Pancreas (tissue), 10 donors: ENCODE results near the gene HEPACAM2. TPM values are rescaled to one million over a fixed set of nuclear protein-coding genes. Genes with fewer than 3 reads are reported as not detected.

Experiments
- ATAC-seq, 4 donors: fragments of 200-7000 bp; cut with Tn5 transposase; one replicate each; pipeline versions ENCODE4 v1.8.0 to v1.9.1; 2020; ENCODE audit warnings: mild to moderate bottlenecking in 4 of 4, moderate library complexity in 4 of 4
- DNase-seq, 6 donors: peaks; one replicate each; pipeline ENCODE4 v3.0.0-alpha.2; 2020
- FAIRE-seq: peaks from 2 replicates; lab custom pipeline; 2012; peaks lifted over from hg19 to GRCh38; lab: Jason Lieb, UNC
- H3K27ac ChIP-seq, 4 donors: fragments of 200-600 bp; sonication (generic); 1 replicate in 3 of 4; 2 replicates in 1 of 4; pipeline versions ENCODE4 v1.5.0 to v1.8.0; 2020
- H3K27me3 ChIP-seq, 4 donors: fragments of 200-600 bp; one replicate each; pipeline ENCODE4 v1.8.0; 2021
- H3K36me3 ChIP-seq, 3 donors: fragments of 200-600 bp; sonication (generic) in 1 of 3; one replicate each; pipeline versions ENCODE4 v1.5.0 to v1.8.0; 2020 to 2021
- H3K4me1 ChIP-seq, 3 donors: fragments of 200-600 bp; one replicate each; pipeline ENCODE4 v1.8.0; 2021
- H3K4me3 ChIP-seq, 4 donors: fragments of 200-600 bp; sonication (generic) in 2 of 4; one replicate each; pipeline versions ENCODE4 v1.5.0 to v1.8.0; 2020 to 2021
- H3K9me3 ChIP-seq, 4 donors: fragments of 200-600 bp; one replicate each; pipeline ENCODE4 v1.8.0; 2021
- CTCF ChIP-seq, 4 donors: fragments of 200-600 bp; sonication (generic) in 3 of 4; IDR thresholded peaks; one replicate each; pipeline versions ENCODE4 v1.5.0 to v1.8.0; 2021; ENCODE audit warnings: antibody characterized with exemption in 4 of 4
- WGBS, 2 donors: extraction: QIAGEN DNeasy Blood & Tissue Kit; methylation state at CpG; one replicate each; pipeline ENCODE4 v1.1.7; 2013; 5-methylcytosine and 5-hydroxymethylcytosine counted together
- intact Hi-C, 3 donors: fragments of 100-400 bp; cut with DNase I; formaldehyde crosslinking; loops; one replicate each; pipeline versions ENCODE4 v1.11.1 to v1.14.2; 2022
- polyA plus RNA-seq, 2 donors: library from polyadenylated mRNA; stranded (reverse); fragments of 200-250 nt; gene quantifications; one replicate each; pipeline ENCODE4 v1.2.3, GENCODE V29; 2013
- total RNA-seq, 6 donors: library from RNA; stranded (reverse); fragmentation: NEBNext Ultra II Directional in 4 of 6; extraction: Animal tissue kit (Norgen Biotek cat#: 25700) in 4 of 6; gene quantifications; one replicate each; pipeline versions ENCODE4 v1.2.1 to v1.2.4, GENCODE V29; 2021 to 2023
- donor health status: healthy with polysubstance abuse.
- donor health status: DM: no; HTN: no; CAD: no; lungs with moderate emphysema.
- donor health status: DM: no; HTN: no; CAD: no.
- donor health status: control.
- donor health status: control.
- donor health status: Bipolar disorder and iron deficiency.
- donor health status: DM: yes; HTN: yes; CAD: no.
- donor health status: DM: no; HTN: no; CAD: no.
- donor health status: DM: no; HTN: no; CAD: no.
- donor health status: DM: yes; HTN: yes; CAD: no.

The HEPACAM2 gene
- total and polyA plus RNA-seq, 8 donors = 0.65 to 28.0 (median 4.1) TPM

GRCh38 chr7:93164766-93165165 is 61.5 kb downstream of the HEPACAM2 start:
- Histone ChIP-seq H3K36me3 (no peaks in the 10 kb centered on the region), H3K4me1 (no peaks in the 10 kb centered on the region), H3K9me3 (no peaks in the 10 kb centered on the region), H3K27ac (no peak overlapping the region), H3K4me3 (no peak overlapping the region), H3K27me3 (no peaks in the 10 kb centered on the region)
- intact Hi-C loops = no loop called here
- no peak for TF ChIP-seq CTCF (IDR thresholded peaks at IDR 0.05)
- FAIRE-seq = peak; percentile 69
- no peak for ATAC-seq
- WGBS, 2 donors = 81 to 86% methylated on average over 2 of the region's 2 CpGs
- DNase-seq = no peak

- TF ChIP-seq CTCF (IDR thresholded peaks at IDR 0.05) = no peak
- no peak for DNase-seq
- Histone ChIP-seq H3K4me1 (no peaks in the 10 kb centered on the region), H3K27me3 (no peaks in the 10 kb centered on the region), H3K9me3 (no peaks in the 10 kb centered on the region), H3K4me3 (no peak overlapping the region), H3K36me3 (no peaks in the 10 kb centered on the region), H3K27ac (no peak overlapping the region)
- FAIRE-seq = no peak
- peak in 3 of 4 donors; percentile 31 to 55 (median 36) for ATAC-seq
- intact Hi-C loops = no loop called here
- WGBS, 2 donors = 20 to 25% methylated on average over 3 of the region's 3 CpGs
Measured at GRCh38 chr7:93161181-93161762, 65.0 kb downstream of the HEPACAM2 start.

- Histone ChIP-seq H3K9me3 (no peaks in the 10 kb centered on the region), H3K27ac (no peak overlapping the region), H3K4me1 (no peaks in the 10 kb centered on the region), H3K4me3 (no peak overlapping the region), H3K27me3 (no peaks in the 10 kb centered on the region), H3K36me3 (no peaks in the 10 kb centered on the region)
- no peak for DNase-seq
- no peak for ATAC-seq
- no peak for TF ChIP-seq CTCF (IDR thresholded peaks at IDR 0.05)
- WGBS, 2 donors = 23 to 25% methylated on average over 1 of the region's 1 CpG
- no peak for FAIRE-seq
- intact Hi-C loops = no loop called here
Measured at GRCh38 chr7:93160410-93160809, 65.9 kb downstream of the HEPACAM2 start.

- no peak for TF ChIP-seq CTCF (IDR thresholded peaks at IDR 0.05)
- no peaks in the 10 kb centered on the region for H3K9me3 ChIP-seq
- ATAC-seq (no peak), FAIRE-seq (no peak), DNase-seq (no peak)
- H3K4me1 ChIP-seq = no peaks in the 10 kb centered on the region
- H3K27ac ChIP-seq = no peak overlapping the region
- no peaks in the 10 kb centered on the region for H3K27me3 ChIP-seq
- intact Hi-C loops = no loop called here
- H3K4me3 ChIP-seq = no peak overlapping the region
- H3K36me3 ChIP-seq = no peaks in the 10 kb centered on the region
- 54 to 60% methylated on average over 3 of the region's 3 CpGs for WGBS, 2 donors
Measured at GRCh38 chr7:93159490-93159889, 66.8 kb downstream of the HEPACAM2 start.

GRCh38 chr7:93156884-93157283 is 69.4 kb downstream of the HEPACAM2 start:
- FAIRE-seq (no peak), DNase-seq (no peak), ATAC-seq (no peak)
- intact Hi-C loops = no loop called here
- TF ChIP-seq CTCF (IDR thresholded peaks at IDR 0.05) = no peak
- Histone ChIP-seq H3K27me3 (no peaks in the 10 kb centered on the region), H3K4me3 (no peak overlapping the region), H3K27ac (no peak overlapping the region), H3K4me1 (no peaks in the 10 kb centered on the region), H3K36me3 (no peaks in the 10 kb centered on the region), H3K9me3 (no peaks in the 10 kb centered on the region)
- WGBS, 2 donors = 64 to 71% methylated on average over 1 of the region's 1 CpG
